Stimulated activated naive CD4-positive, alpha-beta T cell (primary cell): Measurements from ENCODE around the gene SLC16A9.

Experiments used
- DNase-seq, 6 experiments: peaks; one replicate each; lab custom pipeline; 2025; lab: John Stamatoyannopoulos, UW

The SLC16A9 gene

DNA sequence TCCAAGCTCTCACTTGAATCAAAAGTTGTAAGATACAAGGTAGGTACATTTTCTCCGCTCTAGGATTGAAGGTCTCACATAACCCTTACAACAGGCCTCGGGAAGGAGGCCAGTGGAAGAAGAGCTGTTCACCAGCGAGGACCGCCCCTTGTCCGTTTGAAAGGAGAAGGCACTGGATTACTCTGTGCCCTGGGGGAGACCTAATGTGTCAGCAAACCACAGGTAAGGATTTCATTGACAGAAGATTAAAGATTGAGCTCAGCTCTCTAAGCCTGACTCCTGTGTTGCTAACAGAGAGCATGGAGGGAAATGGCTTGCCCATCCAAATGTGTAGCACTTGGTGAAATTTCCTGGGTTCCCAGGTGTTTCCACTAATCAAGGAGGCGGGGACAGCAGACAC, 81.2 kb downstream of the SLC16A9 start:
- no peak for DNase-seq

DNA sequence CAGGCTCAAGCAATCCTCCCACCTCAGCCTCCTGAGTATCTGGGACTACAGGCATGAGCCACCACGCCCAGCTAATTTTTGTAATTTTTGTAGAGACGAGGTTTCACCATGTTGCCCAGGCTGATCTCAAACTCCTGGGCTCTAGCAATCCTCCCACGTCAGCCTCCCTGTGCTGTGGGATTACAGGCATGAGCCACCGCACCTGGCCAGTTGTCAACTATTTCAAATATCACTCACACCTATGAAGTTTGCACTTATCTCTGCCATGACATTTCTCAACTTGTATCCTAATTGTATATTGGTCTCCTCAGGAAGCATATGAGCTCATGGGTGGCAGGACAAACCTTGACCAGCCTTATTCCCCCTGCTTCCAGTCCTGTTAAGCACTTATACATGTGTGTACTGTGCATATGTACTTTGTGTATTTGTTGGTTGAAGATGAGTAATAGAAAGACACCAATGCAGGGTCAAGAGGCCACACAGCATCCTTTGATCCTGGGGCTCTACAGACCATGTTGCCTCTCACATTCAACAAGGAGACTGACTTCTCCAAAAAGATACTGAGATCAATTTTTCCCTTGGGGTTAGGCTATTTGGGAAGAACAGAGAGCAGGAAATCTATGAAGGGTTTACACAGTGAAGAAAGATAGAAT, 82.2 kb downstream of the SLC16A9 start:
- no peak for DNase-seq

DNA sequence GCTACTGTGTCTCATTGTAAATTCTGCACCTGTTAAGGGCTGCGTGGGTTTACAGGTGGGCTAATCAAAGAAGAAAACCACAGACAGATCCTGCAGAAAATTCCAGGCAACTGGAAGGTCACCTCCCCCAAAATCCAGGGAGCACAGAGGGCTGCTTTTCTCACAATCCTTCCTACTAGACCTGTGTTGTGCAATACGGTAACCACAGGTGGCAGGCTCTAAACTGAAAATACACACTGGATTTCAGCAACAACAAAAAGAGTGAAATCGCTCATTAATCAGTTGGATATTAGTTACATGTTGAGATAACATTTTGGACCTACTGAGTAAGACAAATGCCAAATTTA, 83.2 kb downstream of the SLC16A9 start:
- no peak for DNase-seq

- peak in 5 of 6 experiments; percentile 5 to 75 (median 25) for DNase-seq
Observed at GRCh38 chr10:59625721-59626522, 83.7 kb downstream of the SLC16A9 start.

GRCh38 chr10:59624951-59625350, 84.7 kb downstream of the SLC16A9 start:
- DNase-seq: no peak

DNA sequence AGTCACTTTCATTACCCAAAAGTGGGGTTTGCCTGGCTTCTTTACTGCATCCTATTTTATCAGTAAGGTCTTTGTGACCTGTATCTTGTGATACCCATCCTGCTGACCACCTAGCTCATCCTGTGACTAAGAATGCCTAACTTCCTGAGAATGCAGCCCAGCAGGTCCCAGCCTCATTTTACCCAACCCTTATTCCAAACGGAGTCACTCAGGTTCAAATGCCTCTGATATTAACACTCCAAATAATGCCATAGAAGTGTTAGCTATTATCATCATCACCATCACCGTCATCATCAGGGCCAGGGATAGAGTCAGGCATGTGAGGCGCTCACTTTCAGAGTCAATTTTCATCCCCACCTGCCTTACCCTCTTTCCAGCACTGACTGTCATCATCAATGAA, 85.5 kb downstream of the SLC16A9 start:
- DNase-seq: no peak

DNA sequence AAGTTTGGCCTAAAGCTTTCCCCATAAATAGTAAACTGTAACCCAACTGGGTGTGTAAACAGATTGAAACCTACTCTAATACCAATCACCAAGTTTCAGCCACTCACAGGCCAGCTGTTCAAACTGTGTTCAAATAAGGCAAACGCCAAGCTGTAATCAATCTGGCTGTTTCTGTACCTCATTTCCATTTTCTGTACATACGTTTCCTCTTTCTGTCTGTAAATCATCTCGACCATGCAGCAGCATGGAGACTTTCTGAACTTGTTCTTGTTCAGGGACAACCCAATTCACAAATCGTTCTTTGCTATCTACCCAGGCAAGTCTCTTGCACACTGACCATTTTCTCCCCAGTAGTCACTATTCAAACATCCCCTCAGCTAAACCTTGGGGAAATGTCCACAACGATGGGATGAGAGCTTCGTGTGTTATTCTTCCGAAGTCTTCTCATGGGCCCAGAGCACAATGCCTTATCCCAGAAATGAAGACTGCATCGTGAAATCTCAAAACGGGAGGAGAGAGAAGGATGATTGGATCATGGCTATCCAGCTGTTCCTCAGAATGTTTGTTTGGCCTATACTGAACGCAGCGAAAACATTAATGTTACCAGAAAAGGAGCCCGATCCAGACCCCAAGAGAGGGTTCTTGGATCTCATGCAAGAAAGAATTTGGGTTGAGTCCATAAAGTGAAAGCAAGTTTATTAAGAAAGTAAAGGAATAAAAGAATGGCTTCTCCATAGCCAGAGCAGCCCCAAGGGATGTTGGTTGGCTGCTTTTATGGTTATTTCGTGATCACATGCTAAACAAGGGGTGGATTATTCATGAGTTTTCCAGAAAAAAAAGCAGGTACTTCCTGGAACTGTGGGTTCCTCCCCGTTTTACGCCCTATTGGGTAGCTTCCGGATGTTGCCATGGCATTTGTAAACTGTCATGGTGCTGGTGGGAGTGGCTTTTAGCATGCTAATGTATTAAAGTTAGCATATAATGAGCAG, 86.2 kb downstream of the SLC16A9 start:
- no peak for DNase-seq

- peak in 3 of 6 experiments; percentile 8 to 12 (median 9) for DNase-seq
Observed at GRCh38 chr10:59622320-59623132, 87.1 kb downstream of the SLC16A9 start.

DNA sequence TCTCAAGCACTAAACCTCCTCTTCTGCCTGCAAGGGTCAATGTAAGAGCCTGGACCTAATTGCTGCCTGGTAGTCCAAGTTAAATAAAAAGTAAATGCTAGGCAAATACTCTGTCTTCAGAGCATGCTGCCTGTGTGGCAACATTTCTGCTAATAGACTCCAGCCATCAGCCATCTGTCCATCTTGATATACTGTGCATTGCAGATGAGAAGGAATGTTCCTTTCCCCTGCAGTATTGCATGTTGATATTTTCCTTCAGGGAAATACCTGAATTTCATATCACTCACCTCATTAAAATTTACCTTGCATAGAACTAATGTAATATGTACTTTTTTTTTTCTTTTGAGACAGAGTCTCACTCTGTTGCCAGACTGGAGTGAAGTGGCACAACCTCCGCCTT, 87.9 kb downstream of the SLC16A9 start:
- DNase-seq: no peak

GRCh38 chr10:59618666-59619065, 91.0 kb downstream of the SLC16A9 start:
- DNase-seq: no peak

- DNase-seq: no peak
Observed at GRCh38 chr10:59617996-59618395, 91.7 kb downstream of the SLC16A9 start.

DNA sequence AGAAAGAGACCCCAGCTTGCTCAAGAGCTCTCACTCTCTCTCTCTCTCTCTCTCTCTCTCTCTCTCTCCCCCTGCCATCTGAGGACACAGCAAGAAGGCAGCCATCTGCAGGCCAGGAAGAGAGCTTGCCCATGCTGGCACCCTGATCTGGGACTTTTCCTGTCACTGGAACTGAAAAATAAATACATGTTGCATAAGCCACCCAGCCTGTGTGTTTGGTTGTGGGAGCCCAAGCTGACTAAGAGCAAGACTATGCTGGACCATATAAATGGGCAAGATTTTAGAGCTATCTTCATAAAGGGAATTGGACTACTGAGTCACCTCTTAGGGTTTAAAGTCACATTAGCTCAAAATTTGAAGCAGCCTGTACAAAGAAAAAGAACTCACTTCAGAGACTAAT, 98.6 kb downstream of the SLC16A9 start:
- no peak for DNase-seq

DNA sequence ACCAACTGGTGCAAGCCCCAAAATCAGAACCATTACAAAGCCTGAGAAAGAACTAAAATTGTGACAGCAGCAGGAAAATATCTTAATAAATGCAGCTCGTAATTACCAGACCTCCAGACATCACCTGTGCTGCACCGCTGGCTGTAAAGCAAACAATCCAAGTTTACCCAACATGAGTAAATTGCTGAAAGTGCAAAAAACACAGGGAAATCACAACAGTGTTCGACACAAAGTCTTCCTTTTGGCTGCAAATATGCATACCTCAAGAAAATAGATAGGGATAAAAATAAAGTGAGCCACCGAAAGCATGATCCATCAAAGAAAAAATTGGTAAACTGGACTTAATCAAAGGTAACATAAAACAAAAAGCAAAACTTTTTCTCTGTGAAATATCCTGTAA, 101.7 kb downstream of the SLC16A9 start:
- no peak for DNase-seq

DNA sequence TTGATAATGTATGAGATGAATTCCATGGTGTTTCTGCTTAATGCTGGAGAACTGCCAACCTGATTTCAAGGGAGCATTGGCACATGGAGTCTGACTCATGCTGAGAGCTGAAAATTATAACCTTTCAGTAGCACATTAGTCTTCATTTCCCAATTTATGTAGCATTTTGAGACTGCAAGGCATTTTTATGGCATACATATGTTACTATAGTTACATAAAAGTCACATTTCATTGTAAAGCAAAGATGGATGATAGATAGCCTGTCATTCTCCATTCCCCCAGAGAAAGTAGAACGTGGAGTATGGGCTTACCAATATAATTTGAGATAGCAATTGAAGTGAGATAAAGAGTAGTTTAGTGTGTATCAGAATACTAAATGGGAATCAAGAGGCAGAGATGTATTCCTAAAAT, 103.1 kb downstream of the SLC16A9 start:
- no peak for DNase-seq

GRCh38 chr10:59601985-59602384, 107.7 kb downstream of the SLC16A9 start:
- no peak for DNase-seq
